Calu3 (cell line): ENCODE measurements around the gene ANAPC4. TPM values are rescaled to one million over a fixed set of nuclear protein-coding genes. Genes with fewer than 3 reads are reported as not detected.

Experiments
- BruUV-seq: library from RNA; stranded (reverse); fragments of 400-500 nt; replicated peaks from 2 replicates; lab custom pipeline; 2021; lab: Mats Ljungman, UMichigan
- CTCF ChIA-PET: fragments of 300-600 bp; sonication (Branson Sonifier 250); formaldehyde crosslinking; loops from one replicate; lab custom pipeline; 2022; ENCODE audit warnings: antibody characterized with exemption; lab: Charles Lee
- DNase-seq: peaks from one replicate; pipeline ENCODE4 v3.0.0; 2022
- H3K27ac Mint-ChIP-seq: one replicate; pipeline ENCODE4 v1.8.0; 2022; ENCODE audit warnings: mixed read lengths; ENCODE audit not compliant: unreplicated experiment
- H3K27me3 Mint-ChIP-seq: one replicate; pipeline ENCODE4 v1.8.0; 2022; ENCODE audit warnings: mixed read lengths; ENCODE audit not compliant: unreplicated experiment
- H3K36me3 Mint-ChIP-seq: one replicate; pipeline ENCODE4 v1.8.0; 2022; ENCODE audit warnings: mild to moderate bottlenecking, moderate library complexity, mixed read lengths; ENCODE audit not compliant: insufficient read depth, unreplicated experiment
- H3K4me1 Mint-ChIP-seq: one replicate; pipeline ENCODE4 v1.8.0; 2022; ENCODE audit warnings: mild to moderate bottlenecking, low read depth, mixed read lengths; ENCODE audit not compliant: unreplicated experiment
- H3K4me3 Mint-ChIP-seq: one replicate; pipeline ENCODE4 v1.8.0; 2022; ENCODE audit warnings: mild to moderate bottlenecking, low read depth, moderate library complexity, mixed read lengths; ENCODE audit not compliant: unreplicated experiment
- H3K9me3 Mint-ChIP-seq: one replicate; pipeline ENCODE4 v1.8.0; 2022; ENCODE audit warnings: low read depth, mixed read lengths; ENCODE audit not compliant: unreplicated experiment
- intact Hi-C: fragments of 100-400 bp; cut with micrococcal nuclease; formaldehyde crosslinking; loops from one replicate; pipeline ENCODE4 v1.10.0; 2022; ENCODE audit not compliant: unreplicated experiment
- total RNA-seq: library from RNA; stranded (reverse); gene quantifications from 2 replicates; pipeline ENCODE4 v1.2.3, GENCODE V29; 2022
- TF ChIP-seq, protein P1 (sequence below): fragments of 200-600 bp; IDR thresholded peaks from one replicate; pipeline ENCODE4 v1.8.0; 2022; ENCODE audit warnings: antibody characterized with exemption; ENCODE audit not compliant: unreplicated experiment

ANAPC4 gene
- total RNA-seq, 1 experiment from 2014 or later = 23.2 TPM

DNA sequence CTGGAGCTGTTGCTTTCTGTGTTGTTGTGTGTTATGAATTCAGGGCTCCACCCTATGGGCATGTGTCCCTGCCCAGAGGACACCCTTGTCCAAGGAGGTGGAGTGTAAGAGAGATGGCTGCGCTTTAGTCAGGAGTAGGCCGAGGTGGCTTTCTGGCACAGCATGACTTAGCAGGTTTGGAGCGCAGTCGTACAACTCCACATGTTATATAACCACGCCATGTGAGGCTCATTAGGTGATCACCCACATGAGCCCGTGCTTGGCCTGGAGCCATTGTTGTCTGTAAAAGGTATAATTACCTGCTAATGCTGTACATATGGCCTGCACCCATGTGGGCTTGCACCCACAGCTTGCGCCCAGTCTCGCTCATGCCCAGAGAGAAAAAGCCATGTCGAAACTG is 15.8 kb upstream of the ANAPC4 start:
- no peak overlapping the region for H3K4me3 Mint-ChIP-seq
- no peaks in the 10 kb centered on the region for H3K27me3 Mint-ChIP-seq
- DNase-seq = no peak
- no TSS peak for BruUV-seq
- peaks cover 5% of the 10 kb centered on the region for H3K36me3 Mint-ChIP-seq
- no peak overlapping the region for H3K27ac Mint-ChIP-seq
- CTCF ChIA-PET = no interaction called here
- TF ChIP-seq, protein P1, sequence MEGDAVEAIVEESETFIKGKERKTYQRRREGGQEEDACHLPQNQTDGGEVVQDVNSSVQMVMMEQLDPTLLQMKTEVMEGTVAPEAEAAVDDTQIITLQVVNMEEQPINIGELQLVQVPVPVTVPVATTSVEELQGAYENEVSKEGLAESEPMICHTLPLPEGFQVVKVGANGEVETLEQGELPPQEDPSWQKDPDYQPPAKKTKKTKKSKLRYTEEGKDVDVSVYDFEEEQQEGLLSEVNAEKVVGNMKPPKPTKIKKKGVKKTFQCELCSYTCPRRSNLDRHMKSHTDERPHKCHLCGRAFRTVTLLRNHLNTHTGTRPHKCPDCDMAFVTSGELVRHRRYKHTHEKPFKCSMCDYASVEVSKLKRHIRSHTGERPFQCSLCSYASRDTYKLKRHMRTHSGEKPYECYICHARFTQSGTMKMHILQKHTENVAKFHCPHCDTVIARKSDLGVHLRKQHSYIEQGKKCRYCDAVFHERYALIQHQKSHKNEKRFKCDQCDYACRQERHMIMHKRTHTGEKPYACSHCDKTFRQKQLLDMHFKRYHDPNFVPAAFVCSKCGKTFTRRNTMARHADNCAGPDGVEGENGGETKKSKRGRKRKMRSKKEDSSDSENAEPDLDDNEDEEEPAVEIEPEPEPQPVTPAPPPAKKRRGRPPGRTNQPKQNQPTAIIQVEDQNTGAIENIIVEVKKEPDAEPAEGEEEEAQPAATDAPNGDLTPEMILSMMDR = no peak
- intact Hi-C loops = no loop called here
- no peaks in the 10 kb centered on the region for H3K9me3 Mint-ChIP-seq
- H3K4me1 Mint-ChIP-seq = peaks cover 20% of the 10 kb centered on the region

- DNase-seq = no peak
- Mint-ChIP-seq H3K36me3 (no peaks in the 10 kb centered on the region), H3K4me1 (peaks cover 6% of the 10 kb centered on the region), H3K9me3 (no peaks in the 10 kb centered on the region), H3K27ac (no peak overlapping the region), H3K4me3 (no peak overlapping the region), H3K27me3 (no peaks in the 10 kb centered on the region)
- TF ChIP-seq, protein P1 = no peak
- intact Hi-C loops = loop anchor here (2.0 kb wide), 1 partner anchor 186 kb away; no protein-coding TSS in a partner anchor
- CTCF ChIA-PET = interaction anchor here (0.6 to 1.3 kb wide), 5 partner anchors 9 to 207 kb away, joined by 3 to 10 read pairs (median 4); partner anchors contain the start of genes SEPSECS and ZCCHC4
- BruUV-seq = no TSS peak
Observed at GRCh38 chr4:25367004-25367621, 9.9 kb upstream of the ANAPC4 start.

DNA sequence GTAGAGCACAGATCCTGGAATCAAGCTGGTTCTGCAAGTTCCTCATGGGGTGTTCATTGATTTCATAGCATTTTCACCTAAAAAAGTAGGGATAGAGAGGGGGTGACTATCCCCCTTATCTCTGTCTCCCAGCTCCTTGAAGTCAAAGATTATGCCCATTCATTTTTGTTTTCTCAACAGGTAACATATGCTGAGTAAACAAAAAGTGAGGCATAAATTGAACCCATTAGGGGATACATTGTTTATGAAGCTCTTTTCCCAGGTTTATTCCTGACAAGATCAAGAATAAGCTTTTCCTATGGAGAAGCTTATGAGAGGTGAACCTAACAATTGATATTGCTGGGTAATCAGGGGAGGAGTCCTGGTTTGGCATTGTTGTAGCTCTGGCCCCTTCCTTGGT is 9.2 kb upstream of the ANAPC4 start:
- DNase-seq = no peak
- Mint-ChIP-seq H3K36me3 (peaks cover 4% of the 10 kb centered on the region), H3K4me3 (no peak overlapping the region), H3K4me1 (peaks cover 14% of the 10 kb centered on the region), H3K27ac (no peak overlapping the region), H3K9me3 (no peaks in the 10 kb centered on the region), H3K27me3 (no peaks in the 10 kb centered on the region)
- CTCF ChIA-PET = interaction anchor here (0.5 to 1.3 kb wide), 2 partner anchors 47 to 172 kb away, joined by 4 to 8 read pairs; no protein-coding TSS in a partner anchor
- BruUV-seq = no TSS peak
- TF ChIP-seq, protein P1 = no peak
- intact Hi-C loops = loop anchor here (2.0 kb wide), 1 partner anchor 187 kb away; no protein-coding TSS in a partner anchor

DNA sequence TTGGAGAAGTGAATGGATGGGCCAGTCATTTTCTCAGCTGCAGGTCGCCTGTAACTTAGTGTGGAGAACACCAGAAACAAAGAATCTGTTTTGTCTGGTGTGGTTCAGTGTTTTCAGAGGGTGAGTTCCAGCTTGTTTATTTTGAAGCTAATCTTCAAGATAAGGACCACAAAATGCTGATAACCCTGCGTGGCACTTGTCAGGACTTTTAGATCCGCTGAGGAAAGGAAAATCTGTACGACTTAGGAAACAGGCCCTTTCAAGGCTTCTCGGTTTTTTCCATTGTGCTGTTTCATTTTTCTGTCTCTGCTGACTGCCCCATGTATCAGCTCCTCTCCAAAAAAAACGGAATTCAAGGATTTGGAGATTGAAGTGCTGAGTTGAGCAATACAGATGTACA is 8.7 kb upstream of the ANAPC4 start:
- intact Hi-C loops = no loop called here
- BruUV-seq = no TSS peak
- H3K4me3 Mint-ChIP-seq = no peak overlapping the region
- TF ChIP-seq, protein P1 = no peak
- CTCF ChIA-PET = no interaction called here
- H3K36me3 Mint-ChIP-seq = peaks cover 5% of the 10 kb centered on the region
- no peaks in the 10 kb centered on the region for H3K9me3 Mint-ChIP-seq
- no peak overlapping the region for H3K27ac Mint-ChIP-seq
- no peak for DNase-seq
- no peaks in the 10 kb centered on the region for H3K27me3 Mint-ChIP-seq
- peaks cover 18% of the 10 kb centered on the region for H3K4me1 Mint-ChIP-seq
